K562 (cell line): Measurements from ENCODE around the gene NIPAL4. TPM values are rescaled to one million over a fixed set of nuclear protein-coding genes. Genes with fewer than 3 reads are reported as not detected.
A peak's percentile ranks its signal among the peaks of the same experiment; 100 is the strongest.

Experiments used
- ATAC-seq: fragments of 200-7000 bp; cut with Tn5 transposase; 3 replicates; pipeline ENCODE4 v1.9.1; 2020; ENCODE audit warnings: moderate library complexity
- BruUV-seq: library from RNA; stranded (reverse); fragments of 400-500 nt; replicated peaks from 2 replicates; lab custom pipeline; 2021; lab: Mats Ljungman, UMichigan
- CTCF ChIA-PET: fragments of 300-600 bp; formaldehyde crosslinking; extraction: SDS; loops from one replicate; lab custom pipeline; 2021; ENCODE audit warnings: low intra/inter-chr PET ratio; lab: Yijun Ruan, JAX
- POLR2A ChIA-PET: fragments of 300-600, 350-650 bp; sonication (Branson Sonifier 250); formaldehyde crosslinking; extraction: SDS; loops from one replicate; lab custom pipeline; 2021; ENCODE audit warnings: antibody characterized with exemption, inconsistent platforms; lab: Yijun Ruan, JAX
- DNase-seq, 4 experiments: peaks; one replicate each; pipeline versions ENCODE4 v3.0.0 to v3.0.0-alpha.2; 2011 to 2018; ENCODE audit warnings: low spot score in 3 of 4, mixed read lengths in 3 of 4; ENCODE audit errors: extremely low read depth in 1 of 4
- FAIRE-seq: peaks from 2 replicates; lab custom pipeline; 2011; peaks lifted over from hg19 to GRCh38; lab: Jason Lieb, UNC
- H2AFZ ChIP-seq: 2 replicates; pipeline ENCODE4 v1.6.0; 2011; ENCODE audit warnings: low read depth, low read length, control low read depth, inconsistent platforms
- H3K27ac ChIP-seq: fragments of 200-600 bp; 3 replicates; pipeline ENCODE4 v1.8.0; 2011; ENCODE audit warnings: low read depth, mild to moderate bottlenecking, control low read depth, inconsistent platforms, low read length, moderate library complexity, mixed read lengths; ENCODE audit errors: extremely low read depth
- H3K27me3 ChIP-seq, 2 experiments: fragments of 300-600 bp in 1 of 2; 2 replicates in 1 of 2; 3 replicates in 1 of 2; pipeline versions ENCODE4 v1.6.0 to v1.8.0; 2011; ENCODE audit warnings: inconsistent platforms in 2 of 2, low read length in 2 of 2, mild to moderate bottlenecking in 1 of 2, mixed read lengths in 1 of 2, moderate library complexity in 1 of 2; ENCODE audit not compliant: control insufficient read depth in 2 of 2, insufficient read depth in 2 of 2
- H3K36me3 ChIP-seq: fragments of 300-600 bp; 3 replicates; pipeline ENCODE4 v1.8.0; 2011; ENCODE audit warnings: mild to moderate bottlenecking, low read length, inconsistent platforms; ENCODE audit not compliant: control insufficient read depth, insufficient read depth
- H3K4me1 ChIP-seq, 2 experiments: fragments of 200-600 bp in 1 of 2; replicated peaks in 1 of 2; 2 replicates in 1 of 2; 3 replicates in 1 of 2; pipeline versions ENCODE4 v1.5.1 to v1.8.0; 2011; ENCODE audit warnings: inconsistent platforms in 2 of 2, low read length in 2 of 2, mild to moderate bottlenecking in 1 of 2, mixed read lengths in 1 of 2, moderate library complexity in 1 of 2; ENCODE audit not compliant: control insufficient read depth in 2 of 2, insufficient read depth in 2 of 2
- H3K4me2 ChIP-seq: 2 replicates; pipeline ENCODE4 v1.6.1; 2011; ENCODE audit warnings: low read length, control low read depth, inconsistent platforms, mixed read lengths; ENCODE audit not compliant: insufficient read depth
- H3K4me3 ChIP-seq: fragments of 200-600 bp; sonication (generic), shearing (Covaris generic); 2 replicates; pipeline ENCODE4 v1.5.1; 2016; ENCODE audit warnings: control low read depth, inconsistent platforms
- H3K79me2 ChIP-seq: fragments of 200-600 bp; 3 replicates; pipeline ENCODE4 v1.8.0; 2011; ENCODE audit warnings: low read length, inconsistent platforms; ENCODE audit not compliant: control insufficient read depth, insufficient read depth
- H3K9ac ChIP-seq, 2 experiments: 2 replicates each; pipeline versions ENCODE4 v1.6.0 to v1.6.1; 2011; ENCODE audit warnings: low read depth in 2 of 2, low read length in 2 of 2, control low read depth in 1 of 2, inconsistent platforms in 1 of 2, mild to moderate bottlenecking in 1 of 2, mixed read lengths in 1 of 2; ENCODE audit not compliant: insufficient read depth in 1 of 2
- H3K9me1 ChIP-seq: one replicate; pipeline ENCODE4 v1.6.0; 2011; ENCODE audit warnings: inconsistent platforms, mild to moderate bottlenecking, low read length, moderate library complexity; ENCODE audit not compliant: control insufficient read depth, insufficient read depth
- H3K9me3 ChIP-seq: replicated peaks from 2 replicates; pipeline ENCODE4 v1.5.1; 2011; ENCODE audit warnings: low read depth, low read length, inconsistent platforms; ENCODE audit not compliant: control insufficient read depth, insufficient read depth
- H4K20me1 ChIP-seq: replicated peaks from 2 replicates; pipeline ENCODE4 v1.6.1; 2011; ENCODE audit warnings: low read length, inconsistent platforms, mixed read lengths; ENCODE audit not compliant: control insufficient read depth, insufficient read depth
- ATF1 ChIP-seq, 2 experiments: fragments of 450-650 bp in 1 of 2; IDR thresholded peaks; 2 replicates each; pipeline ENCODE4 v1.6.1; 2016; ENCODE audit warnings: missing compliant biosample characterization in 1 of 2, missing genetic modification characterization in 1 of 2
- LCOR ChIP-seq: sonication (generic); formaldehyde crosslinking; IDR thresholded peaks from 2 replicates; pipeline ENCODE4 v1.8.0; 2022; ENCODE audit warnings: mild to moderate bottlenecking, missing genetic modification reagents
- SMAD2 ChIP-seq: fragments of 150-350 bp; IDR thresholded peaks from 2 replicates; pipeline ENCODE4 v1.6.1; 2014; ENCODE audit warnings: low read depth, mild to moderate bottlenecking, low read length
- ZBTB33 ChIP-seq: sonication (generic); formaldehyde crosslinking; IDR thresholded peaks from 2 replicates; pipeline ENCODE4 v1.8.1; 2023; ENCODE audit warnings: mild to moderate bottlenecking, missing genetic modification reagents
- WGBS: fragments of 100-300 bp; shearing (Covaris generic); methylation state at CpG from one replicate; pipeline ENCODE4 v1.1.6; 2016; ENCODE audit warnings: low coverage, mixed read lengths; ENCODE audit not compliant: insufficient coverage; ENCODE audit errors: missing lambda C conversion rate; 5-methylcytosine and 5-hydroxymethylcytosine counted together
- in situ Hi-C: fragments of 300-500 bp; cut with MboI; formaldehyde crosslinking; loops from 4 replicates; pipeline ENCODE4 v1.15.0; 2018; ENCODE audit warnings: inconsistent platforms, mixed read lengths
- intact Hi-C: fragments of 100-400 bp; cut with micrococcal nuclease; formaldehyde crosslinking; loops from 2 replicates; pipeline ENCODE4 v1.14.2; 2022
- polyA plus RNA-seq, 8 experiments: library from polyadenylated mRNA; depleted of rRNA in 4 of 8; stranded (reverse) in 5 of 8; unstranded in 3 of 8; fragments of >200 nt; fragmentation: Nextera tagmentation in 2 of 8; fragmentation: Illumina TruSeq in 1 of 8; extraction: Ambion mirVana in 2 of 8; extraction: Trizol in 1 of 8; gene quantifications; 2 replicates each; pipeline versions ENCODE4 v1.2.1 to v1.2.3, GENCODE V29; 2011 to 2014; ENCODE audit warnings: inconsistent platforms in 1 of 8, missing spikeins in 1 of 8
- total RNA-seq, 7 experiments: library from RNA; depleted of rRNA in 6 of 7; stranded (reverse); fragments of >200 nt in 6 of 7; fragmentation: Illumina TruSeq in 2 of 7; extraction: Trizol in 2 of 7; gene quantifications; 2 replicates each; pipeline versions ENCODE4 v1.2.1 to v1.2.3, GENCODE V29; 2011 to 2021; ENCODE audit warnings: low replicate concordance in 1 of 7

NIPAL4 gene
- total and polyA plus RNA-seq, 9 of the 15 experiments (the other 6 are each of a cell fraction or from before 2014, with no cell fraction given): not detected

- TF ChIP-seq ZBTB33 (CRISPR knock-in tag): no peak
These were observed 8.2 kb upstream of the NIPAL4 start (continued) for GRCh38 chr5:157451806-157452205.

GRCh38 chr5:157454273-157454672 is 5.7 kb upstream of the NIPAL4 start:
- intact Hi-C loops: no loop called here
- Histone ChIP-seq H3K79me2 (no peaks in the 10 kb centered on the region), H3K9me1 (no peaks in the 10 kb centered on the region), H2AFZ (no peak overlapping the region), H3K27ac (no peak overlapping the region), H3K4me3 (no peak overlapping the region), H3K9me3 (no peaks in the 10 kb centered on the region), H3K27me3 (peaks cover 20 to 39% of the 10 kb centered on the region in 2 experiments), H3K9ac (no peak overlapping the region), H4K20me1 (no peaks in the 10 kb centered on the region), H3K4me1 (no peaks in the 10 kb centered on the region), H3K36me3 (no peaks in the 10 kb centered on the region), H3K4me2 (no peak overlapping the region)
- ChIA-PET POLR2A (no interaction called here), CTCF (no interaction called here)
- FAIRE-seq (no peak), DNase-seq (no peak), ATAC-seq (no peak)
- WGBS: 0% methylated on average over 7 of the region's 7 CpGs
- TF ChIP-seq SMAD2: no peak
- no peak for TF ChIP-seq ATF1 (CRISPR knock-in tag; IDR thresholded peaks at IDR 0.05)
- 0 out of 2 replicates have a peak, but pooled peaks have one; percentile 12 for TF ChIP-seq ATF1 (tag; IDR thresholded peaks at IDR 0.05)
- no peak for TF ChIP-seq LCOR (CRISPR knock-in tag)
- in situ Hi-C loops: no loop called here
- BruUV-seq: no TSS peak
